Measurements from ENCODE around the gene MTA1. TPM values are rescaled to one million over a fixed set of nuclear protein-coding genes. Genes with fewer than 3 reads are reported as not detected.

MTA1 gene
- polyA plus RNA-seq, 1 of the 3 experiments (the other 2 are of a cell fraction) = 96.3 TPM

DNA sequence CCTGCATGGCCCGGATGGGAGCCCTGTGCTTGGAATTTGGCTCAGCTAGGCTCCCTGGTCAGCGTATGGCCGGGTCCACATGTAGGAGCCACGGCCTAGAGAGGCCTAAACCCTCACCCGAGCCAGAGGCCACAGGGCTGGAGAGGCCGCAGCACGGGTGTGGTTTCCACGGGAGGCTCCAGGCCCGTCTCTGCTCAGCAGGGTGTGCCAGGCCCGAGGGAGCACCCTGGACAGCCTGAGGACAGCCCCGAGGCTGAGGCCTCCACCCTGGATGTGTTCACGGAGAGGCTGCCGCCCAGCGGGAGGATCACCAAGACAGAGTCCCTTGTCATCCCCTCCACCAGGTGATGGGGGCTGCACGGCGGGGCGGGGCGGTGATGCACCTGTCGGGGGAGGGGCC is 38.9 kb upstream of the MTA1 start:
- no peaks in the 10 kb centered on the region for H3K27me3 ChIP-seq (ENCODE audit: insufficient read depth)
- no peak overlapping the region for H3K27ac ChIP-seq (ENCODE audit: low read depth in 2 of 2, low read length in 1 of 2)
- no peak for DNase-seq
- no peak overlapping the region for H3K9ac ChIP-seq
- H3K36me3 ChIP-seq (replicated peaks in 1 of 2; ENCODE audit: control insufficient read depth in 1 of 2, insufficient read depth in 2 of 2, low read length in 1 of 2) = peaks cover 0 to 38% of the 10 kb centered on the region in 2 experiments
- no peak overlapping the region for H3K4me2 ChIP-seq
- ChIA-PET POLR2A (no interaction called here), CTCF (interaction anchor here (0.7 to 3.5 kb wide), 5 partner anchors 10 to 211 kb away, joined by 3 to 19 read pairs (median 4); no protein-coding TSS in a partner anchor)
- H3F3A ChIP-seq (replicated peaks; ENCODE audit: insufficient read depth) = no peaks in the 10 kb centered on the region
- no peaks in the 10 kb centered on the region for H3K9me2 ChIP-seq
- no peaks in the 10 kb centered on the region for H3K79me2 ChIP-seq (ENCODE audit: insufficient read depth)
- no peak overlapping the region for H3K4me3 ChIP-seq (ENCODE audit: low read depth in 2 of 2, low read length in 1 of 2)
- TF ChIP-seq CHD2 (IDR thresholded peaks at IDR 0.05; ENCODE audit: low read length, partially characterized antibody) (no peak), TCF12 (IDR thresholded peaks at IDR 0.05) (no peak), RAD21 (IDR thresholded peaks at IDR 0.05; ENCODE audit: low read length) (no peak), YY1 (IDR thresholded peaks at IDR 0.05; ENCODE audit: low read depth) (no peak), TEAD4 (IDR thresholded peaks at IDR 0.05; ENCODE audit: borderline replicate concordance, insufficient read depth) (no peak), SIN3A (IDR thresholded peaks at IDR 0.05; ENCODE audit: borderline replicate concordance, low read depth, low read length) (no peak), FOXM1 (IDR thresholded peaks at IDR 0.05; ENCODE audit: low read depth) (no peak), FOXJ3 (CRISPR knock-in tag; IDR thresholded peaks at IDR 0.05) (no peak), TAF1 (IDR thresholded peaks at IDR 0.05; ENCODE audit: borderline replicate concordance, low read depth, low read length) (no peak), RXRA (IDR thresholded peaks at IDR 0.05; ENCODE audit: borderline replicate concordance, low read depth) (no peak), MXI1 (IDR thresholded peaks at IDR 0.05; ENCODE audit: low read depth, low read length) (no peak), RFX5 (IDR thresholded peaks at IDR 0.05; ENCODE audit: low read length) (no peak), EZH2phosphoT487 (IDR thresholded peaks at IDR 0.05; ENCODE audit: borderline replicate concordance, low read depth) (no peak), JUND (IDR thresholded peaks at IDR 0.05) (no peak)
- TF ChIP-seq, protein P1, sequence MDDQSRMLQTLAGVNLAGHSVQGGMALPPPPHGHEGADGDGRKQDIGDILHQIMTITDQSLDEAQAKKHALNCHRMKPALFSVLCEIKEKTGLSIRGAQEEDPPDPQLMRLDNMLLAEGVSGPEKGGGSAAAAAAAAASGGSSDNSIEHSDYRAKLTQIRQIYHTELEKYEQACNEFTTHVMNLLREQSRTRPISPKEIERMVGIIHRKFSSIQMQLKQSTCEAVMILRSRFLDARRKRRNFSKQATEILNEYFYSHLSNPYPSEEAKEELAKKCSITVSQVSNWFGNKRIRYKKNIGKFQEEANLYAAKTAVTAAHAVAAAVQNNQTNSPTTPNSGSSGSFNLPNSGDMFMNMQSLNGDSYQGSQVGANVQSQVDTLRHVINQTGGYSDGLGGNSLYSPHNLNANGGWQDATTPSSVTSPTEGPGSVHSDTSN (IDR thresholded peaks at IDR 0.05) = no peak
- TF ChIP-seq, protein P2, sequence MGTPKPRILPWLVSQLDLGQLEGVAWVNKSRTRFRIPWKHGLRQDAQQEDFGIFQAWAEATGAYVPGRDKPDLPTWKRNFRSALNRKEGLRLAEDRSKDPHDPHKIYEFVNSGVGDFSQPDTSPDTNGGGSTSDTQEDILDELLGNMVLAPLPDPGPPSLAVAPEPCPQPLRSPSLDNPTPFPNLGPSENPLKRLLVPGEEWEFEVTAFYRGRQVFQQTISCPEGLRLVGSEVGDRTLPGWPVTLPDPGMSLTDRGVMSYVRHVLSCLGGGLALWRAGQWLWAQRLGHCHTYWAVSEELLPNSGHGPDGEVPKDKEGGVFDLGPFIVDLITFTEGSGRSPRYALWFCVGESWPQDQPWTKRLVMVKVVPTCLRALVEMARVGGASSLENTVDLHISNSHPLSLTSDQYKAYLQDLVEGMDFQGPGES (IDR thresholded peaks at IDR 0.05; ENCODE audit: low read depth, low read length) = no peak
- TF ChIP-seq, protein P3, sequence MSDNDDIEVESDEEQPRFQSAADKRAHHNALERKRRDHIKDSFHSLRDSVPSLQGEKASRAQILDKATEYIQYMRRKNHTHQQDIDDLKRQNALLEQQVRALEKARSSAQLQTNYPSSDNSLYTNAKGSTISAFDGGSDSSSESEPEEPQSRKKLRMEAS (IDR thresholded peaks at IDR 0.05; ENCODE audit: low read depth) = no peak
- TF ChIP-seq, protein P4, sequence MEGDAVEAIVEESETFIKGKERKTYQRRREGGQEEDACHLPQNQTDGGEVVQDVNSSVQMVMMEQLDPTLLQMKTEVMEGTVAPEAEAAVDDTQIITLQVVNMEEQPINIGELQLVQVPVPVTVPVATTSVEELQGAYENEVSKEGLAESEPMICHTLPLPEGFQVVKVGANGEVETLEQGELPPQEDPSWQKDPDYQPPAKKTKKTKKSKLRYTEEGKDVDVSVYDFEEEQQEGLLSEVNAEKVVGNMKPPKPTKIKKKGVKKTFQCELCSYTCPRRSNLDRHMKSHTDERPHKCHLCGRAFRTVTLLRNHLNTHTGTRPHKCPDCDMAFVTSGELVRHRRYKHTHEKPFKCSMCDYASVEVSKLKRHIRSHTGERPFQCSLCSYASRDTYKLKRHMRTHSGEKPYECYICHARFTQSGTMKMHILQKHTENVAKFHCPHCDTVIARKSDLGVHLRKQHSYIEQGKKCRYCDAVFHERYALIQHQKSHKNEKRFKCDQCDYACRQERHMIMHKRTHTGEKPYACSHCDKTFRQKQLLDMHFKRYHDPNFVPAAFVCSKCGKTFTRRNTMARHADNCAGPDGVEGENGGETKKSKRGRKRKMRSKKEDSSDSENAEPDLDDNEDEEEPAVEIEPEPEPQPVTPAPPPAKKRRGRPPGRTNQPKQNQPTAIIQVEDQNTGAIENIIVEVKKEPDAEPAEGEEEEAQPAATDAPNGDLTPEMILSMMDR (IDR thresholded peaks at IDR 0.05) = no peak
- TF ChIP-seq, protein P5, sequence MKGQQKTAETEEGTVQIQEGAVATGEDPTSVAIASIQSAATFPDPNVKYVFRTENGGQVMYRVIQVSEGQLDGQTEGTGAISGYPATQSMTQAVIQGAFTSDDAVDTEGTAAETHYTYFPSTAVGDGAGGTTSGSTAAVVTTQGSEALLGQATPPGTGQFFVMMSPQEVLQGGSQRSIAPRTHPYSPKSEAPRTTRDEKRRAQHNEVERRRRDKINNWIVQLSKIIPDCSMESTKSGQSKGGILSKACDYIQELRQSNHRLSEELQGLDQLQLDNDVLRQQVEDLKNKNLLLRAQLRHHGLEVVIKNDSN (IDR thresholded peaks at IDR 0.05; ENCODE audit: borderline replicate concordance, low read depth) = no peak
- no CpG with 5 or more reads among the region's 19 CpGs for WGBS (ENCODE audit: low lambda C conversion rate)
- no peak overlapping the region for H2AFZ ChIP-seq (ENCODE audit: low read depth)
- H3K9me3 ChIP-seq = no peaks in the 10 kb centered on the region
- no peaks in the 10 kb centered on the region for H4K20me1 ChIP-seq (ENCODE audit: insufficient read depth)
- H3K4me1 ChIP-seq (ENCODE audit: control insufficient read depth in 1 of 2, insufficient read depth in 2 of 2, low read depth in 1 of 2, low read length in 1 of 2) = no peaks in the 10 kb centered on the region; a peak in 1 of 4 replicates
